Muscle of back (tissue), 13 donors: ENCODE results near the gene HPF1. TPM values are rescaled to one million over a fixed set of nuclear protein-coding genes. Genes with fewer than 3 reads are reported as not detected.
"Not testable (repeated sequence)": the region's sequence is repeated elsewhere in the genome, so short reads cannot be mapped to it uniquely, and the experiment has no call there.

Source experiments
- DNase-seq, 3 donors: peaks; one replicate each; pipeline versions ENCODE4 v3.0.0 to v3.0.0-alpha.2; 2013
- long read RNA-seq, 9 donors: transcript quantifications; one replicate each; lab custom pipeline, GENCODE V29; 2026
- polyA plus RNA-seq, 10 donors: library from polyadenylated mRNA; unstranded; fragments of 120-200 nt; gene quantifications; one replicate each; pipeline ENCODE4 v1.2.1, GENCODE V29; 2013; ENCODE audit not compliant: insufficient read length in 10 of 10

HPF1 gene
- polyA plus RNA-seq: 10 to 100 TPM; 26.3 to 38.1 (median 33.0) TPM
- long read RNA-seq, donor 1, transcript HPF1-201 (8 exons, 1,230 nt): major isoform, 12 of 17 reads
- long read RNA-seq, donor 1, partial matches to known transcripts: 5 of 17 reads
- long read RNA-seq, donor 1, other reads (novel, unspliced or antisense): 0 of 17 reads
- long read RNA-seq, donor 2, transcript HPF1-201 (8 exons, 1,230 nt): major isoform, 5 of 16 reads
- long read RNA-seq, donor 2, partial matches to known transcripts: 11 of 16 reads
- long read RNA-seq, donor 2, other reads (novel, unspliced or antisense): 0 of 16 reads
- long read RNA-seq, donor 3: 0 reads
- long read RNA-seq, donor 4, transcript HPF1-201 (8 exons, 1,230 nt): major isoform, 16 of 25 reads
- long read RNA-seq, donor 4, partial matches to known transcripts: 5 of 25 reads
- long read RNA-seq, donor 4, other reads (novel, unspliced or antisense): 0 of 25 reads
- long read RNA-seq, donor 5, transcript HPF1-201 (8 exons, 1,230 nt): major isoform, 12 of 37 reads
- long read RNA-seq, donor 5, partial matches to known transcripts: 20 of 37 reads
- long read RNA-seq, donor 5, other reads (novel, unspliced or antisense): 0 of 37 reads
- long read RNA-seq, donor 6, transcript HPF1-201 (8 exons, 1,230 nt): major isoform, 25 of 36 reads
- long read RNA-seq, donor 6, partial matches to known transcripts: 6 of 36 reads
- long read RNA-seq, donor 6, other reads (novel, unspliced or antisense): 0 of 36 reads
- long read RNA-seq, donor 7, transcript HPF1-201 (8 exons, 1,230 nt): major isoform, 6 of 15 reads
- long read RNA-seq, donor 7, partial matches to known transcripts: 6 of 15 reads
- long read RNA-seq, donor 7, other reads (novel, unspliced or antisense): 0 of 15 reads
- long read RNA-seq, donor 8, transcript HPF1-201 (8 exons, 1,230 nt): major isoform, 5 of 18 reads
- long read RNA-seq, donor 8, partial matches to known transcripts: 8 of 18 reads
- long read RNA-seq, donor 8, other reads (novel, unspliced or antisense): 0 of 18 reads
- long read RNA-seq, donor 9, partial matches to known transcripts: 0 of 2 reads
- long read RNA-seq, donor 9, other reads (novel, unspliced or antisense): 0 of 2 reads

DNA sequence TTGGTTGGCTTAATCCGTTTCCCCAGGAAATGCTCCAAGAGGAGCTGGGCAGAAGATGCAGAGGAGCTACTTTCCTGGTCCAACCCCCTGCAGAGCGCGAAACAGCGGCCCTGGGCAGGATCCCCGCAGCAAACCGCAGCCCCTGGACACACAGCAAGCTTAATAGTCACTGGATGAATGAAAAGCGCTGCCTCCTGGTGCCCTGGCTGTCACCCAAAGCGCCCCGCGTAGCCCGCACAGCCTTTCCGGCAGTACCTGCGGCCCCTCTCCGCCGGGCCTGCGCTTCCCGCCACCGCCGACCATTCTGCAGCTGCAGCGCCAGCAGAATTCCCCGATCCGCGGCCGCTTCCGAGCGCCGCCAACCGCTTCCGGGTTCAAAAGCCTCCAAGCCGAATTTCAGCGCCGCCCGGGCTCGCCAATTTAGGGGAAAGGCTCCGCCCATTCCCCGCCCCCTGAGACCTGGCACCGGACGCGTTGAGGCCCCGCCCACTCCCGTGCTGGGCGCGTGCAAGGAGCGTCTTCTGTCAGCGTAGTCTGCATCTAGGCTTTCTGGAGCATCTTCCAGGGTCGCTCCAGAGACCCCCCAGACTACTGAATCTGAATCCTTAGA is at the start of gene HPF1:
HPF1 (minus strand) TSS at position 370 of the 610 bp plus-strand sequence; CDS start at position 303, 67 bp downstream.
- peak; percentile 85 to 95 (median 92) for DNase-seq

DNA sequence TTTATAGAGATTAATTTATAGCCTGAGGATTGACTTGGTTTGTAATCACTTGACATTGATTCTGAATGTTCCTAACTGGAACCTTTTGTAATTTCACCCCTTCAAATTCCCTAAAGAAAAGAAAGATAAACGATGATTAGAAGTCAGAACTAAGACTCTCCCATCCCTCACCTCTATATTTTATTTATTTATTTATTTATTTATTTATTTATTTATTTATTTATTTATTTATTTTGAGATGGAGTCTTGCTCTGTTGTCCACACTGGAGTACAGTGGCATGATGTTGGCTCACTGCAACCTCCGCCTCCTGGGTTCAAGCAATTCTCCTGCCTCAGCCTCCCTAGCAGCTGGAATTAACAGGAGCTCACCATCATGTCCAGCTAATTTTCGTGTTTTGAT is 49.0 kb upstream of the HPF1 start:
- DNase-seq: not testable (repeated sequence)

DNA sequence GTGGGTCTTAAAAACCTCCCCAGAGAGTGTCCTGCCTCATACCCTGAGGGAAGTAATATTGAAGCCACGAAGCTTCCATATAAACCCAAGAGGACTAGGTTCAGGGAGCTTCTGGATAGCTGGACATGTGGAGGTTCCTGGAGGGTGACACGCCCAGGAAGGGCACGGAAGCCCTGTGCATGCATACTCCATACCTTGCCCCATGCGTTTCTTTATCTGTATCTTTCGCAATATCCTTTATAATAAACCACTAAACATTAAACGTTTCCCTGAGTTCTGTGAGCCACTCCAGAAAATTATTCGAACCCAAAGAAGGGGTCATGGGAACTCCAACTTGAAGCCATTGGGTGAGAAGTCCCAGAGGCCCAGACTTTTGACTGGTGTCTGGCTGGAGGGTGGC is 45.7 kb upstream of the HPF1 start:
- DNase-seq: no peak

DNA sequence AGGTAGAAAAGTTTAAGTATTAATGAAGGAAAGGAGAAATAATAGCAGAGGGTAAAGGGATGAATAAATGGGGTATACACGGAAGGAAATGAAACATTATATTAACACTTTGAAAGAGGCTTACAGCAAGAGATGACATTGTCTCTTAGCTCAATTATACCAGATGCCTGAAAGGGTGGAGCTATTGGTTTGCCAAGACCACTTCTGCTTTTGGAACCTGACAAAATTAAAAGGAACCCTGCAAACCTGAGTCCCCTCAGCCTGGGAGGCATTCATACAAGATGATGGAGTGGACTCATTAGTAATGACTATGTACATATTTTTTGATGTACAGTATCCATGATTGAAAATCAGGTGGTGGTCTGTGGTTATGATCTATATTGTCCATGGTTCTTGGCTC is 45.1 kb upstream of the HPF1 start:
- DNase-seq: no peak

DNA sequence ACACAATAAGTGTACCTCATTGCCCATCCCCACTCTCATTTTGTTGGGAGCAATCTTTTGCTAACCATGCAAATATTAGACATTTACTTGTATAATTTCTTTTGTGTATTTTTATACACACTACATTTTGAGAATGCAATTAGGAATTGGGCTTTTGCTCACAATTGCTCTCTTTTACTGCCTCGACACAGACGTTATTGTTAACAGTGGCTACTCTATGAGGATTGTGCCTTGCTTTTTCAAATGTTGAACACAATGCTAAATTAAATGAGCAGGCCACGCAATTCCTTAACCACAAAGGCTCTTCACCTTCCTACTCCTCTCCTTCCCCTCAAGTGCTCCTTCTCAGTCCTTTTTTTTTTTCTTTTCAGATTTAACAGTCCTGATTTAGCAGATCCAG is 42.8 kb upstream of the HPF1 start:
- DNase-seq: no peak

DNA sequence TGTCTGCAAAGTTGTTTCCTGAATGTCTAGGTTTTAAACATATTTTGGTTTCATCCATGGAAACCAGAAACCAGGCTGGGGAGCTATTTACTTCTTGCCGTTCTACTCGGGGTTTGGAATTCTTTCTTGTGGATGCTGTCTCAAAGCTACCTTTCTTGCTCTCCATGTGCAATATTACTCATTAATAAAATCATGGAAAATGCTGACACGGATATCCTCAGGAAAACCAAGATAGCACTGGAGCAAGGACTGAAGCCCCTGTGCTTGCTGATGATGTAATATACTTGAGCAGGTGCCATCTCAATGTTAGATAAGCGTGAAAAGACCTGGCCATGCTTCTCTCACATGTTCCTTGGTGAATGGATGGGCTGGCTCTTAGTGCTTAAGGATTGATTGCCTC is 41.5 kb upstream of the HPF1 start:
- no peak for DNase-seq

DNA sequence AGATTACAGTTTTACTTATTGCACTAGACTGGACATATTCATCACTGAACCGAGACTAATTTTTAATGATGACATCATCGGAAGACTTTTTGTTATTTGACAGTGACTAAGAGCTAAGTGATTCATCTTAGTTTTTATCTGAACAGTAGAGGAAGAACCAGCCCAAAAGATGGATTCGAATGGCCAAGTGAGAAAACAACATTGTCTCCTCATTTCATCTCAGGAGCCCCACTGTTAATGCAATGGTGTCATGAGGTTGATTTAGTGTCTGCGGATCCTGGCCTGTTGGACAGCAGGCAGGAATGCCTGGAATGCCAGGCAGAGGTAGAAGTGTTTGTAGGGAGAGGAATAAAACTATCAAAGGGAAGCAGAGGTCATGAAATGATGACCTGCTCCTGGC is 37.8 kb upstream of the HPF1 start:
- DNase-seq: no peak

DNA sequence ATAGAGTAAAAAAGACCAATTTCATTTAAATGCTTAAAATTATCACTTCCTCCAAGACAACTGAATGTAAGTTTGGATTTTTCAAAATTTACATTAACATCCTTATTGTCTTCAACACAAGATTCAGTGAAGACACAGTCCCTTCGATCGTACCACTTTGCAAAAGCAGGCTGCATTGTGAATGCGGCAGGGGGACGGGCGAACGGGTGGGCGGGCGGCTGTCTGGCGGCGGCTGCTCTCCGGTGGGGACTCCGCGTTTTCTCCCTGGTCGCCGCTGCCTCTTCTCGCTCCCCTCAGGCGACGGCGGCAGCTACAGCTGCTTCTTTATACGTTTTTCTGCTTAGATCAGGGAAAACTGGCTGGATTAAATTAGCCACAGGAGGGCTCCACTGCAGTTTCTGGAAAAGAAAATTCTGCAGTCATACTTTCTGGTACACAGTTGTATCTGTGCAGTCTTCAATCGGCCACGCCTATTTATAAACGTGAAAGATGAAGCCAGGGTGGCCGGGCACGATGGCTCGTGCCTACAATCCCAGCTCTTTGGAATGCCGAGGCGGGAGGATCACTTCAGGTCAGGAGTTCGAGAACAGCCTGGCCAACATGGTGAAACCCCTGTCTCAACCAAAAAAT is 33.9 kb upstream of the HPF1 start:
- DNase-seq: peak; percentile 48 to 80 (median 60)

DNA sequence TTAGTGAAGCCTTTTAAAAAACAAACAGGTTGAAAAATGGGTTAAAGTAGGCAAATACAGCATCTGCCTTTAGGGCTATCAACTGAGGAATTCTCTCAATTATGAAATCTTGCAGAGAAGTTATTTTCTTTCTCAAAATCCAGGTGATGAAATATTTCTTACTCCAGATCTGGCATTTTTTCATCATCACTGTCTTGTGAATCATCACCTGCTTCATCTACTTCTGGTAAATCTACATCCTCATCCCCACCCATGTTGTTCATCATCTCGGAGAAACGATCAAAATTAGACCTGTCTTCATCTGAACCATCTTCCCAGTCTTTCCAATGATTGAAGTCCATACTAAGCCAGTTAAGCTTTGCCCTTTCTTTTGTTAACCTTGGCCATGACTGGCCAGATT is 33.3 kb upstream of the HPF1 start:
- no peak for DNase-seq

DNA sequence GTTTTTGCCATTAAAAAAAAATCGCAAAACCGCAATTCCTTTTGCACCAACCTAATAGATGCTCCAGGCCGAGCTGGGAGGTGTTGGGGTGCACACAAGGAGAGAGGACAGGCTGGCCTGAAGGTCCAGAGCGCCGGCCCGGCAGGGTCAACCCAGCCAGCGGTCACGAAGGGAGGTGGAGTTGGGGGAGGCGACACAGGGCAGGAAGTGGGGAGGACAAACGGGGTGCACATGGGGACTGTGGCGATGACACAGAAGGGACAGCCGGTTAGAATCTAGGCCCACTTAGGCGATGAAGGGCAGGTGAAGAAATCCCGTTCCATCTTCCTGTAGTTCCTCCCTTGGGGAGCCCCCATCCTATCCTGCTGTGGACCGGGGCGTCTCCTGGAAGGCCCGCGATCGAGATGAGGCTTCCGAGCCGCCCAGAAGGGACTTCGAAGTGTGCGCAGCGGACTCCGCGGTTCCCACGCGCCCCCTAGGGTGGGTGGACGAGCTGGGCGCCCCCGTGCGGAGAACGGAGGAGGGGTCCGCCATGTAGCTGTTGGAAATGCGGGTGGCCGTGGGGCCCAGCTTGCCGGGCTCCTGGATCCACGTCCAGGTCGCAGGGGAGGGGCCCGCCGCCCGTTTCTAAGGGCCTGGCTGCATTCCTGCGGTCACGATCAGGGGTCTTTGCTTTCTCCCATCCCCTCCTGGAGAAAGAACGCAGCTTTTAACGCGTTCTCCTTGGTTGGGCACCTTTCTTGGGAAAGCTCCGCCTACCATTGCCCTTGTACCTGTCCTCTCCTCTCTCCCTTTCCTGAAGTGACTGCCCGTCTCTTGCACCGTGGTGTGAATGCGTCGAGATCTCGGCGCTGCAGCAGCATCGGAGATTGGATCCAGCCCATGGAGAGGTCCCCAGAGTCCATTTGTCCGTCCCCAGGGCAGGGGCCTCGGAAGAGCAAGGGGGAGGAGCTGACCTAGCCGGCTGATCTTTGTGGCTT is 17.0 kb upstream of the HPF1 start:
- peak in 1 of 3 donors; percentile 29 for DNase-seq

DNA sequence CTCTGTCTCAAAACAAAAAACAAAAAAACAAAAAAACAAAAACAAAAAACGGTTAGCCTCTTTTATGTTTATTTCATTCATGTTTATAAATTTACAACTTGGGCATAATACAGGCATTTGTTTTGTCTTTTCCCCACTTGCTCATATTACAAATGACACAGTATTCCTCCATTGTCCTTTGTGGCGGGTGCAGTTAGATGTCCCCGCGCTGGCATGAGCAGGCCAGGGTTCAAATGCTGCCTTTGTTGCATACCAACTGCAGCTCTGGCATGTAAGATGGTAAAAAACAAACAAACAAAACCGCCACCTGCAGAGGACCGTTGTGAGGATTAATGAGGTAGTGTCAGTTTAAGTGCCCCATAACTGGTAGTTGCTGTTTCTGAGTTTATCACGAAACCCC is 16.1 kb upstream of the HPF1 start:
- DNase-seq: no peak

DNA sequence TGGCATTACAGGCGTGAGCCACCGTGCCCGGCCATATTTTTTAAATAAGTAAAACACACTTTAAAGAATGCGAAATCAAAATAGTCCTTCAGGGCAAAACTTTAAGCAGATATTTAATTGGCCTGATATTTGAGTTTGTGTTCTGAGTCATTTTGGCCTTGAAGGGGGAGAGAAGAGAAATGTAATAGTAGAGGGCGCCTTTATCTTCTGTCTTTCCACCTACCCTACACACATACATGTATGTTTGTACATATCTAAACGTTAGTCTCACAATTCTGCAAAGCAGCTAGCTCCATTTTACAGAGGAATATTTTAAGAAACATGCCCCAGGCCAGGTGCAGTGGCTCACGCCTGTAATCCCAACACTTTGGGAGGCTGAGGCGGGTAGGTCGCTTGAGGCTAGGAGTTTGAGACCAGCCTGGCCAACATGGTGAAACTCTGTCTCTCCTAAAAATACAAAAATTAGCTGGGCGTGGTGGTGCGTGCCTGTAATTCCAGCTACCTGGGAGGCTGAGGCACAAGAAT is 13.9 kb upstream of the HPF1 start:
- not testable (repeated sequence) for DNase-seq

DNA sequence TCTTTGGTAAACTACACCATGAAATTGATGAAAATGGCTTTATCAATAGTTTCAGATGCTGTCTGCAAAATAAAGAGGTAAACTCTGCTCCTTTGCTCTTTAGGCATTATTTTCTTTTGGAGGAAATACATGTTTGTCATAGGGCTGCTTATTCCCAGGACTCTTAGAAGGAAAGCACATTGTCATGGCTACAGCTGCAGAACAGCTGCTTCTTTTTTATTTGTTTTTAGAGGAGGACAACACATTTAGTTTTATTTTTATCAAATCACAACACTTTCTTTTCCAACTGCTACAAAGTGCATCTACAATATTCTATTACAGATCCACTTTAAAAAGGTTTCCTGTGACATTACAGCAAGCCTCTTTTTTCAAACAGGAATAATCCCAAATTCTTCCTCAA is 12.7 kb upstream of the HPF1 start:
- DNase-seq: peak in 2 of 3 donors; percentile 16 to 63

DNA sequence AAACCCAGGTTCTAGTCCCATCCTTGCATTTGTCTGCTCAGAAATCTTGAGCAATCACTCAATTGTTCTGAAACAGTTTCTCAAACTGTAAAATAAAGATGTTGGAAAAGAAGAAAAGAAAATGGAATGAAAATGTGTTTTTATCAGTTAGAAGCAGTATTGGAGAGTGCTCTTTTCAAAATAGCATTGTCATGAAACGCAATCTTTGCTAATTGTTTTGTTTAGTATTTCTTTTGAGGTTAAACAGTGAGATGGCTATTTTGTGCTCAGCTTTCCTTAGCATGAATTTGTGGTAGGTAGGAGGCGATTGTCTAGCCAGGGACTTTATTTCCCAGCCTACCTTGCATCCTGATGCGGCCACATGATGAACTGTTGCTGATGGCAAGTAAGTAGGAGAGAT is 10.6 kb upstream of the HPF1 start:
- DNase-seq: no peak

DNA sequence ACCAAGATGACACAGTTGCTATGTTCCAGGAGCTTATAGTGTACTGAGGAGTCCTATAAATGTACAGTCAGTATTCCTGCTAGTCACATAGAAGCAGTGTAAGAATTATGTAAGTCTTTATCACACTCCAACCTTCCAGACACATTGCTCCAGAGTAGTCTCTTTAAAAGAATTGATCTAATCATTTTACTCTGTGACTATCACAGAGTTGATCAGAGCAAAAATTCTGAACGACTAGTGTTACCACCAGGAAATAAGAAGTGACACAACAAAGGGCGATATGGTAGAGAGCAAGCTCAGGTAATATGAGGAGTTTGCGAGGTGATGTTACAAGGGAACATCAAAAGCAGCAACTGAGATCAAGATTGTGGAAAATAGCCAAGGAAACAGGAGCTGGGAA is 9.0 kb upstream of the HPF1 start:
- no peak for DNase-seq

DNA sequence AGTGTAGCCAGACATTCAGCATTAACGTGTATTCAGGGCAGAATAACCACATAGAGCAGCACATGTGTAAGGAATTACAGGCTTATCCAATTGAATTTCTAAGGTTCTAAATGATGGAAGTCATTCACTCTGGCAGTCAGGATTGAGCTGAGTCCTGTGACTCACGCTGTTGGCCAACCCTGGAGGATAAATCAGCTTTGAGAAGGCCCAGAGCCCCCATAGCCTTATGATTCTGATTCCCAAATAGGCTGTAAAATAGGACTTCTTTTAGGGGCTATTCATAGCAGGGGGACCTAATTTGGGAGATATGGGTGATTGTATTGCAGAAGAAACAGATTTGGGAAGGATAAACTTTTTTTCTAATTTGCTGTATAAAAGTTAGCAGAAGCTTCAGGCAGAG is 8.1 kb upstream of the HPF1 start:
- peak in 1 of 3 donors; percentile 76 for DNase-seq

DNA sequence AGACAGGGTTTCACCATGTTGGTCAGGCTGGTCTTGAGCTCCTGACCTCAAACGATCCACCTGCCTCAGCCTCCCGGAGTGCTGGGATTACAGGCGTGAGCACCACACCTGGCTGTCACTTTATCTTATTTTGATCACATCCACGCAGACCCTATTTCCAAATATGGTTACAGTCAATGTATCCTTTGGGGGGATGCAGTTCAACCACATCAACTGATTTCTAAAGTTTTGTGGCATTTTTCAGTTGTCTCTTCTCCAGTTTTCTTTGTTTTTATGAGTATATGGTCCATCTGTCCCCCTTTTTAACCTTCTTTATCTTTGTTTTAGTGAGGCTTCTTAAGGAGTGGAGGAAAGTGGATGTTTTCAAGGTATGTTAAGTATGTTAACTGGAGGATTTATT is 4.1 kb upstream of the HPF1 start:
- DNase-seq: no peak

DNA sequence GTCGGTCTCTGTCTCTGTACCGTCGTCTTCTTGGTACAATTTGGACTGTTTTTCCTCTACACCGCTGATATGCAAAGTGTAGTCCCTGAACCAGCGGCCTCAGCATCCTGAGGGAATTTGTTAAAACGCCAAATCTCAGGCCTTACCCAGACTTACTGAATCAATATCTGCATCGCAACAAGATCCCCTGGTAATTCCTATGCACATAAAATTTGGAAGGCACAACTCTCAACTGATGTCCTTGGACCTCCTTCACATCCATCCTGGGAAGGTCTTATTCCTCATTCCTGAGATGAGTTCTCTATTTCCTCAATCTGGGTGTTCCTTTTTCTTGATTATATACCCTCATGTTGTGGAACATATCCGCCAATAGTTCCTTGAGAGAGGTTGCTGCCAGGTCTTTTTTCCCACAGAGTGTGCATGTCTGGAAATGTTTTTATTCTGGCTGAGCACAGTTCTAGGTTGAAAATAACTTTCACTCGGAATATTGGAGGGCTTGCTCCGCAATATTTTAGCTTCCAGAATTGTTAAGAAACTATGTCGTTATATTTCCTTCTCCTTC is 738 bp upstream of the HPF1 start:
- peak; percentile 11 to 73 (median 38) for DNase-seq

DNA sequence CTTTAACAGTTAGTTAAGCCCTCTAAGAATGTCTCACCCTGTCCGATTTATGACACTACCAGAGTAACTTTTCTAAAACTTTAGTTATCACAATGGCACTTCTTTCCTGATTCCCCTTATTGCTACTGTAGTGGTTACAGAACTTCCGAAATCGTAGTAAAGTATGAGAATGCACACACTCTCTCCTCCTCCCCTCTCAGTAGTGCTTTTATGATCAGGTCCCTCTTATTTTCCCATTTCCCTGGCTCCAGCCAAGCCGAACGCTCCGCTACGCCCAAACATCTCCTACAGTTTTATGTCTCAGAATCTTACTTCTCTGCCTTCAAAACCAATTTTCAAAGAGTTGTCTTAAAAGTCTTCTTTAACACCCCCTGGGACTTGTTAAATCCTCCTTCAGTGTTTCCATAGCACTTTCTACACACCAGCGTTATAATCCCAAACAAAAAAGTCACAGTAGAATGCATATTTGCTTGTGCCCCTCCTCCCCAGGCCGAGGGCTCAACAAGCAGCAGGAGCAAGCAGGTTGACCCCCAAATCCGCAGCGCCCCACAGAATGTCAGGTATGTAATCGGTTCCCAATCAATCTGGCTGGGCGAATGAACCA is 671 bp downstream of the HPF1 start:
- peak in 2 of 3 donors; percentile 7 to 39 for DNase-seq
